ENCODE results near the gene HOXD9.
A peak's percentile ranks its signal among the peaks of the same experiment; 100 is the strongest.

GRCh38 chr2:176126929-176127773, 4.6 kb downstream of the HOXD9 start:
- TF ChIP-seq CTCF (IDR thresholded peaks at IDR 0.05) (peak in 3 of 4 experiments; percentile 82 to 91 (median 83)), EP300 (IDR thresholded peaks at IDR 0.05) (no peak)
